GM13977 (cell line): ENCODE results near the gene KERA.
"Not testable (repeated sequence)": the region's sequence is repeated elsewhere in the genome, so short reads cannot be mapped to it uniquely, and the experiment has no call there.

Source experiments
- DNase-seq: peaks from one replicate; pipeline ENCODE4 v3.0.0; 2012; ENCODE audit warnings: low spot score
- in situ Hi-C: fragments of 300-500 bp; cut with MboI; formaldehyde crosslinking; loops from one replicate; pipeline ENCODE4 v1.12.0; 2022; ENCODE audit warnings: low sequenced_read_pairs, low pct_unique_long_range_greater_than_20kb, mixed read lengths, inconsistent platforms; ENCODE audit not compliant: unreplicated experiment
- TF ChIP-seq, protein P1 (sequence below): IDR thresholded peaks from 2 replicates; pipeline ENCODE4 v1.5.1; 2012; ENCODE audit warnings: mild to moderate bottlenecking, control low read depth; ENCODE audit not compliant: insufficient read depth; ENCODE audit errors: extremely low read depth, missing control alignments

The KERA gene

DNA sequence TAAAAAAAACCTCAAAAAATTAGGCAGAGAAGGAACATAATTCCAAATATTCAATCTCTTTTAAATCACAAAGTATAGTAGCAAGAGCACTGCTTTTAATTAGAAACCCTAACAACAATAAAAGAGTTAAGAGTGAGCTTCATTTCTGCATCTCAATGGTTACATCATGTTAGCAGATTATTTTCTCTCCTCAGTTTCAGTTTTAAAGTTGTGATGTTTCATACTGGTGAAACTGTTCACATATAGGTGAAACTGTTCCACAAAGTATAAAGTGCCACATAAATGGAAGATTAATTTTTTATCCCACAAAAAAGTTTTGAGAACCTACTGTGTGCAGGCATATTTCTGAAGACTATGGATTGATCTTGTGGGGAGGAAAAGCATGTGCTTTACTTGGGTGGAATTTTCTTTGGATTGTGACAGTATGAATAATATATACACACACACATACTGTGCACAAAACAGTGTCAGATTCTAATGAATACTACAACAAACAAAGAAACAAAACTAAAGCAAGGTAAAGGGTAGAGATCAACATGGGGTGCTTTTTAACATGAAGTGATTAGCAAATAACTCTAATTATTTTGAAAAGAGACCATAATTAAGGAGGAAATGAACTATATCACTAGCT, 36.3 kb upstream of the KERA start:
- TF ChIP-seq, protein P1, sequence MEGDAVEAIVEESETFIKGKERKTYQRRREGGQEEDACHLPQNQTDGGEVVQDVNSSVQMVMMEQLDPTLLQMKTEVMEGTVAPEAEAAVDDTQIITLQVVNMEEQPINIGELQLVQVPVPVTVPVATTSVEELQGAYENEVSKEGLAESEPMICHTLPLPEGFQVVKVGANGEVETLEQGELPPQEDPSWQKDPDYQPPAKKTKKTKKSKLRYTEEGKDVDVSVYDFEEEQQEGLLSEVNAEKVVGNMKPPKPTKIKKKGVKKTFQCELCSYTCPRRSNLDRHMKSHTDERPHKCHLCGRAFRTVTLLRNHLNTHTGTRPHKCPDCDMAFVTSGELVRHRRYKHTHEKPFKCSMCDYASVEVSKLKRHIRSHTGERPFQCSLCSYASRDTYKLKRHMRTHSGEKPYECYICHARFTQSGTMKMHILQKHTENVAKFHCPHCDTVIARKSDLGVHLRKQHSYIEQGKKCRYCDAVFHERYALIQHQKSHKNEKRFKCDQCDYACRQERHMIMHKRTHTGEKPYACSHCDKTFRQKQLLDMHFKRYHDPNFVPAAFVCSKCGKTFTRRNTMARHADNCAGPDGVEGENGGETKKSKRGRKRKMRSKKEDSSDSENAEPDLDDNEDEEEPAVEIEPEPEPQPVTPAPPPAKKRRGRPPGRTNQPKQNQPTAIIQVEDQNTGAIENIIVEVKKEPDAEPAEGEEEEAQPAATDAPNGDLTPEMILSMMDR = no peak
- in situ Hi-C loops = loop anchor here (10.0 kb wide), 1 partner anchor 109 kb away; no protein-coding TSS in a partner anchor
- DNase-seq = no peak

DNA sequence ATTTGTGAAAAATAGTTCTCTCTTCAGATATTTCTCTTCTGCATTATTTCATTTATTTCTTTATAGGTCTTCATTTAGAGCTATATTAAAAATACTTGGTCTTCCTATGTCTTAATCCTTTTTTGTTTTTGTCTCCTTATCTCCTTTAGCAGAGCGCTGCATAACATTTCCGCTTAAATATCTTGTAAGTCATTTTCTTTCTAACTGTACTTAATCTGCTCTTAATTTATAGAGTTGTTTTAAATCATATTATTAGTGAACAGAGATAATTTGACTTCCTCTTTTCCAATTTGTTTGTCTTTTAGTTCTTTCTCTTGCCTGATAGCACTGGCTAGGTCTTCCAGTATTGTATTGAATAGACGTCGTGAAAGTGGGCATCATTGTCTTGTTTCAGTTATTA, 35.5 kb upstream of the KERA start:
- in situ Hi-C loops = loop anchor here (10.0 kb wide), 1 partner anchor 109 kb away; no protein-coding TSS in a partner anchor
- DNase-seq = no peak
- TF ChIP-seq, protein P1 = no peak

DNA sequence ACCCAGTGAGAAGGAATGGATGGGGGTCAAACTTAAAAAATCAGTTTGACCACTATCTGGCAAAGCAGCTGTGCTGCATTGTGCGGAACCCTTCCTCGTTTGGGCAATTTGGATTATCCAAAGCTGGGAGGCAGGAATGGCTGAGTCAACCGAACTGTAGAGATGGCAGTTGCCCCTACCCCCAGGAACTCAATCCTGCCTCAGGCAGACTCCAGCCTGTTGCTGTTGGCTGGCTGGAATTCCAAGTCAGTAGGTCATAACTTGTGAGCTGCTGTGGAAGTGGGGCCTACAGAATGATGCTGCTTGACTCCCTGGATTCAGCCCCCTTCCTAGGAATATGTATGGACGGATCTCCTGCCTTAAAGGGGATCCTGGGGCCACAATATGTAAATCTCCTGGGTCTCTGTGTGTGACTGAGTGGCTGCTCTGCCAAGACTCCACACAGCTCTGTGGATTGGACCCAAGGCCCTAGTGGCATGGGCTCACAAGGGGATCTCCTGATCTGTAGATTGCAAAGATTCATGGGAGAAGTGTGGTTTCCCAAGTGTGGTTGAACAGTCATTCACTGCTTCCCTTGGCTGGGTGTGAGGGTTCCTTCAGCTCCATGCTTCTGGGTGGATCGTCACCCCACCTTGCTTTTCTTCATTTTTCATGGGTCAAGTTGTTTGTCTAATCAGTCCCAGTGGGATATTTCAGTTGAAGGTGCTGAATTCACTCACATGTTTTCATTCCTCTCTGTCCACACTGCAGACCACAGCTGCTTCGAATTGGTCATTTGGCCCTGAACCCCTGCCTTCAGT, 34.3 kb upstream of the KERA start:
- TF ChIP-seq, protein P1 = no peak
- in situ Hi-C loops = loop anchor here (10.0 kb wide), 1 partner anchor 107 kb away; no protein-coding TSS in a partner anchor

DNA sequence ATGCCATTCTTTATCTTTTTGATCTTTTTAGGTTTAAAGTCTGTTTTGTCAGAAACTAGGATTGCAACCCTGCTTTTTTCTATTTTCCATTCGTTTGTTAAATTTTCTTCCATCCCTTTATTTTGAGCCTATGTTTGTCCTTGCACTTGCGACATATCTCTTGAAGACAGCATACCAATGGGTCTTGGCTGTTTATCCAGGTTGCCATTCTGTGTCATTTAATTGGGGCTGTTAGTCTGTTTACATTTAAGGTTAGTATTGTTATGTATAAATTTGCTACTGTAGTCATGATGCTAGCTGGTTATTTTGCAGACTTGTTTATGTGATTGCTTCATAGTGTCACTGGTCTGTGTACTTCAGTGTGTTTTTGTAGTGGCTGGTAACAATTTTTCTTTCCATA, 32.1 kb upstream of the KERA start:
- in situ Hi-C loops = loop anchor here (10.0 kb wide), 1 partner anchor 105 kb away; no protein-coding TSS in a partner anchor
- not testable (repeated sequence) for DNase-seq

More for the DNA sequence above, 34.3 kb upstream of the KERA start:
- no peak for DNase-seq

DNA sequence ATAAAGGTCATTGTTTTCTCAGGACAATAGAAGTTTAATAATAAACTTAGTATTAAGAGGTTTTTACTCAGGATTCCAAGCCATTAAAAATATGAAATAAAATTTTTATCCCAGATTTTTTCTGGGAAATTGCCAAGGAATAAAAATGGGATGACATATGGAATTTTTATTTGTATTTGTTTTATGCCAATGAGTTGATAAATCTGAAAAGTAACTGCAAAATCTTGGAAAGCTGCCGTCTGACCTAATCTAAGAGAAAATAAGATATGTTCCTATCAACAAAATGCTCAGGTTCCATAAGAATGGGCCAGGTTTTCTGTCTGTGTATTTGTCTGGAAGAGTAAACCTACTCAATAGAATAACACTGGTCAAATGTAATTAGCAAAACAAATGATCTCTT, 22.2 kb upstream of the KERA start:
- in situ Hi-C loops = no loop called here
- DNase-seq = no peak
- TF ChIP-seq, protein P1 = no peak

DNA sequence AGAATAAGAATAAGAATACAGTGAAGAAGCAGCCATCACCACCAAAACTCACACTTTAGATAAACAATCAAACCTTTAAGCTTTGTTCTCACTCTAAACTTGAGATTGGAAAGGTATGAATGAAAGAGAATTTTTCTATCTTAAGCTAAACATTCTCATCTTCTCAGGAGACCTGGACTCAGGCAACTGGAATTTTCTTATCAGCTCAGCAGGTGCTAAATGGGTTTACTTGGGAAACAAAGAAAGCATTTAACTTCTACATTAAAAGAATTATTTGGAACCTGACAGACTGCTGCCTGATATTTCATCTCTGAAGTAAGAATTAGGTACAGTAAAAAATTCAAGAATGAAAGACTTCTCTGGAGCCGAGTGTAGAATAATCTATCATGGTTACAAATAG, 20.7 kb upstream of the KERA start:
- TF ChIP-seq, protein P1 = no peak
- no peak for DNase-seq
- in situ Hi-C loops = no loop called here
